Measurements from ENCODE around the gene LBHD2. TPM values are rescaled to one million over a fixed set of nuclear protein-coding genes. Genes with fewer than 3 reads are reported as not detected.

Gene LBHD2
- total RNA-seq, 6 donors from 2014 or later: not detected

DNA sequence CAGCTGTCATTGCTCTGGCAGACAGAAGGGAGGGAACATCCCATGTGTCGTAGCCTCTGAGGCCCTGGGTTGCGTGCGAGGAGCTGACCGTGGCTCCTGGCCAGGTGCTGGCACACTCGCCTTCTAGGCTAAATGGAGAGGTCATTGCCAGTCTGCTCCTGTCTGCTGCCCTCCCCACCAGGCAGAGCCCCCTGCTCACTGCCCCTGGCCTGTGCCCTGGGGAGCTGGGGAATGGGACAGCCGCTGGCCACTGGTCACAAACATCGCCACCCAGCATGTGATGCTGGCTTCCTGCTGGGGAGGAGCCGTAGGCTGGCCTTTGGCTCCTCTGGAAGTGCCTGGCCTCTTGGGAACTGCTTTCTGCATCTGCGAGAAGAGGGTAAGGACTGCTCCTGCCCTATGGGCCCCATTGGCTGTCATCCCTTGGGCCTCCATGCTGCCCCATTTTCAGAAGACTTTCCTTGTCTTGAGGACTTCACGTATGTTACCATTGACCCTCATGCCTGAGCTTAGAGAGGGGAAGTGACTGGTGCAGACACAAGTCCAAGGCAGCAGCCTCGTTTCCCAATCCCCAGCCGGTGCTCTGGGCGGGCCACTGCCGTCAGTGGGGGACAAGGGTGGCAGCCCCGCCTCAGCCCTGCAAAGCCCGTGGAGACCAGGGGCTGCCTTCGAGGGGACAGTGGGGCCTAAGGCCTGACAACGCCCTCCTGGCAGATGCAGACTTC lies 37.3 kb downstream of the LBHD2 start:
- DNase-seq (peak; percentile 78 to 86), ATAC-seq (ENCODE audit: low FRiP score in 2 of 2) (peak; percentile 35 to 42)
- Histone ChIP-seq H3K27me3 (no peaks in the 10 kb centered on the region), H3K4me3 (peak overlapping the region in 3 of 4 donors; percentile 52 to 67 (median 63)), H3K9me3 (no peaks in the 10 kb centered on the region), H3K27ac (peak overlapping the region; percentile 87 to 96 (median 92)), H3K4me1 (peaks cover 63 to 78% (median 72%) of the 10 kb centered on the region in 4 donors), H3K36me3 (no peaks in the 10 kb centered on the region)
- whole genome bisulfite sequencing, 2 donors: 30 to 34% methylated on average over 2 to 11 of the region's 18 CpGs
- TF ChIP-seq POLR2A (IDR thresholded peaks at IDR 0.05) (peak in 1 of 4 donors; percentile 48), POLR2AphosphoS5 (IDR thresholded peaks at IDR 0.05) (peak; percentile 49 to 57)
- TF ChIP-seq, protein P1, sequence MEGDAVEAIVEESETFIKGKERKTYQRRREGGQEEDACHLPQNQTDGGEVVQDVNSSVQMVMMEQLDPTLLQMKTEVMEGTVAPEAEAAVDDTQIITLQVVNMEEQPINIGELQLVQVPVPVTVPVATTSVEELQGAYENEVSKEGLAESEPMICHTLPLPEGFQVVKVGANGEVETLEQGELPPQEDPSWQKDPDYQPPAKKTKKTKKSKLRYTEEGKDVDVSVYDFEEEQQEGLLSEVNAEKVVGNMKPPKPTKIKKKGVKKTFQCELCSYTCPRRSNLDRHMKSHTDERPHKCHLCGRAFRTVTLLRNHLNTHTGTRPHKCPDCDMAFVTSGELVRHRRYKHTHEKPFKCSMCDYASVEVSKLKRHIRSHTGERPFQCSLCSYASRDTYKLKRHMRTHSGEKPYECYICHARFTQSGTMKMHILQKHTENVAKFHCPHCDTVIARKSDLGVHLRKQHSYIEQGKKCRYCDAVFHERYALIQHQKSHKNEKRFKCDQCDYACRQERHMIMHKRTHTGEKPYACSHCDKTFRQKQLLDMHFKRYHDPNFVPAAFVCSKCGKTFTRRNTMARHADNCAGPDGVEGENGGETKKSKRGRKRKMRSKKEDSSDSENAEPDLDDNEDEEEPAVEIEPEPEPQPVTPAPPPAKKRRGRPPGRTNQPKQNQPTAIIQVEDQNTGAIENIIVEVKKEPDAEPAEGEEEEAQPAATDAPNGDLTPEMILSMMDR (IDR thresholded peaks at IDR 0.05): no peak

GRCh38 chr14:103121846-103122584 lies 38.0 kb downstream of the LBHD2 start:
- Histone ChIP-seq H3K4me3 (peak overlapping the region in 3 of 4 donors; percentile 52 to 67 (median 63)), H3K27ac (peak overlapping the region; percentile 87 to 96 (median 92)), H3K4me1 (peaks cover 68 to 84% (median 78%) of the 10 kb centered on the region in 4 donors), H3K36me3 (no peaks in the 10 kb centered on the region), H3K27me3 (no peaks in the 10 kb centered on the region), H3K9me3 (no peaks in the 10 kb centered on the region)
- ATAC-seq (ENCODE audit: low FRiP score in 2 of 2) (peak; percentile 31 to 58), DNase-seq (peak; percentile 84 to 86)
- WGBS, 2 donors: 7 to 8% methylated on average over 13 to 14 of the region's 23 CpGs
- TF ChIP-seq POLR2AphosphoS5 (IDR thresholded peaks at IDR 0.05) (peak; percentile 40 to 56), POLR2A (IDR thresholded peaks at IDR 0.05) (peak in 1 of 4 donors; percentile 14), EP300 (IDR thresholded peaks at IDR 0.05) (no peak)
- TF ChIP-seq, protein P1 (IDR thresholded peaks at IDR 0.05): no peak

DNA sequence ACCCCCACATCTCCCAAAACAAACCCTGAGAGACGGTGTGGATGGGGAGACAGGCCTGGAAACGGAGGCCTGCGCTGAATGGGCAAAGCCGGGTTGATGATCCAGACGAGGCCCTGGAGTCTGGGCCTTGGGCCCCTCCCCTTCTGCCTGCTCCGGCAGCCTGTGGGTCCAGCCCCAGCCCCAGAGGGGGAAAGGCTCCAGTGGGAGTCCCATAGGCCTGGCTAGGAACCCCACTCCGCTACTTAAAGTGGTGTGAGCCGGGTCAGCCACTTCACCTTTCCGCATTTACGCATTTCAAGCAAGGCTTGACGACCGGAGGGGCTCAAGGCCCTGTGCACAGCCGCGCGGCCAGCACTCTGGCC lies 38.6 kb downstream of the LBHD2 start:
- no peaks in the 10 kb centered on the region for H3K9me3 ChIP-seq
- H3K4me3 ChIP-seq: peak overlapping the region; percentile 52 to 67 (median 60)
- H3K27me3 ChIP-seq: no peaks in the 10 kb centered on the region
- TF ChIP-seq POLR2A (IDR thresholded peaks at IDR 0.05): no peak
- no peak for TF ChIP-seq POLR2AphosphoS5 (IDR thresholded peaks at IDR 0.05)
- TF ChIP-seq EP300 (IDR thresholded peaks at IDR 0.05): no peak
- TF ChIP-seq, protein P1 (IDR thresholded peaks at IDR 0.05): no peak
- H3K4me1 ChIP-seq: peaks cover 71 to 89% (median 80%) of the 10 kb centered on the region in 4 donors
- DNase-seq: no peak
- peak overlapping the region; percentile 87 to 96 (median 92) for H3K27ac ChIP-seq
- WGBS, 2 donors: 20 to 22% methylated on average over 3 to 15 of the region's 15 CpGs
- H3K36me3 ChIP-seq: no peaks in the 10 kb centered on the region
- ATAC-seq (ENCODE audit: low FRiP score in 2 of 2): peak in 1 of 2 donors; percentile 7

DNA sequence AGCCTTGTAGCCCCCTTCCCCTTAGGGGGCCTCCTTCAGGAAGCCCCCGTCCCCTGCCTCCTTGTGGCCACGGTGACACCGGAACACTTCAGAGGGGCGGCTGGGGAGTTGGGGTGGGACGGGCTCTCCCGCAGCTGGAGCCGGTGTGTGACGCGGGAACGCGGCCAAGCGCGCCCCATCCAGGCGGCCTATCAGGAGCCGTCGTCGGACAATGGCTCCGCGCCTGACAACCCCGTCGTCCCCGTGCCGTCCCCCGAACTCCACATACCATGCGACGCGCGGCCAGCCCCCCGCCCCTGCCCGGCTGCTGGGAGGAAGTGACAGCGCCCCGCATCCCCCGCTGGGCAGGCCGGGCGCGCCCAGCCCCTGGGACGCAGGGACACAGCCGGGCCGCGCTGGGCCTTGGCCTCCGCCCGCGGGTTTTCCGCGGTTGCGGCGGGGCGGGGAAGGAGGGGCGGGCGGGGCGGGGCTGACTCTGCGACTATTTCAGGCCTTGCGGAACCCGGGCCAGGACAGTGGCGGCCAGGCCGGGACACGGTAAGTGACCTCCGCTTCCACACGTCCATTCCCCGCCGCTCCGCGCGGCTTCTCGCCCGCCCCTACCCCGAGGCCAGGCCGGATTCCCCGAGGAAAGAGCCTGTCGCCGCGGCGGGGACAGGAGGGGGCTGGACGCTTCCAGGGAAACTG lies 39.1 kb downstream of the LBHD2 start, which contains the start of gene TNFAIP2:
Gene TNFAIP2 (plus strand): TSS at position 515 of the 687 bp plus-strand sequence. CDS start 2,997 bp downstream, outside the sequence.
- H3K4me1 ChIP-seq: peaks cover 71 to 92% (median 80%) of the 10 kb centered on the region in 4 donors
- H3K36me3 ChIP-seq: no peaks in the 10 kb centered on the region
- peak within 1 kb of the TSS; percentile 52 to 67 (median 60) for H3K4me3 ChIP-seq
- H3K27me3 ChIP-seq: no peaks in the 10 kb centered on the region
- ATAC-seq (ENCODE audit: low FRiP score in 2 of 2) (peak in 1 of 2 donors; percentile 78), DNase-seq (peak; percentile 68 to 93)
- 4% methylated on average over 20 of the region's 74 CpGs; no CpG with 5 or more reads in 1 of the 2 donors for WGBS, 2 donors
- peak within 1 kb of the TSS; percentile 87 to 96 (median 92) for H3K27ac ChIP-seq
- peak; percentile 21 to 77 for TF ChIP-seq POLR2AphosphoS5 (IDR thresholded peaks at IDR 0.05)
- TF ChIP-seq POLR2A (IDR thresholded peaks at IDR 0.05): peak; percentile 10 to 77 (median 50)
- TF ChIP-seq, protein P1 (IDR thresholded peaks at IDR 0.05): no peak
- H3K9me3 ChIP-seq: no peaks in the 10 kb centered on the region
